GM21447 (cell line): Measurements from ENCODE around the gene MARK4.
"Not testable (repeated sequence)": the region's sequence is repeated elsewhere in the genome, so short reads cannot be mapped to it uniquely, and the experiment has no call there.

ENCODE experiments used
- ATAC-seq: cut with Tn5 transposase; IDR thresholded peaks from one replicate; pipeline ENCODE4 v1.9.1; 2021; ENCODE audit not compliant: unreplicated experiment

MARK4 gene

GRCh38 chr19:45334881-45335280, 83.8 kb downstream of the MARK4 start:
- not testable (repeated sequence) for ATAC-seq

DNA sequence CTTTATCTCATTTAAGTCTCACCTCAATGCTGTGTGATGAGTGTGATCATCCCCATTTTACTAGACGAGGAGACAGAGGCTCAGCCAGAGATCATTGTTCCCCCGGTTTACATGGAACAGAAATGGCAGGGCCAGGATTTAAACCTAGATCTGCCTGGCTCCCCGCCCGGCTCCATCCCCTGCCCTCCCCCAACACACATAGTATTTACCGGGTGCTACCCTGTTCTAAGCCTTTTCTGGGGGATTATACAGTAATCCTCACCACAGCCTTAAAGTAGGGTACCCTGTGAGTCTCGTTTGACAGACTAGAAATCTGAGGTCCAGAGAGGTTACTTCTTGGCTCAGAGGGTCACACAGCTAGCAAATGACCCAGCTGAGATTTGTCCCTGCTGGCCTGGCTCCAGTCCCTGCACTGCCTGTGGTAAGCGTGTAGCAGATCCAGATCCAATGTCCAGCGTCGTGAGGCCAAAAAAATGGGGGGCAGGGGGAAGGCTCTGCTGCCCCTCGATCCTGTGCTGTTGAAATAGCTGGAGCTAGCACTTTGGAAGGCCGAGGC, 85.7 kb downstream of the MARK4 start:
- ATAC-seq = no peak

GRCh38 chr19:45339629-45340028, 88.6 kb downstream of the MARK4 start:
- ATAC-seq = no peak

GRCh38 chr19:45340232-45340898, 89.3 kb downstream of the MARK4 start, which contains the start of gene KLC3:
TSS of gene KLC3 (plus strand) at chr19:45340750. CDS start at chr19:45345542, 4,792 bp downstream.
- no peak for ATAC-seq

GRCh38 chr19:45340899-45341453, 89.9 kb downstream of the MARK4 start:
- ATAC-seq = no peak

GRCh38 chr19:45342911-45343310, 91.8 kb downstream of the MARK4 start:
- no peak for ATAC-seq

- ATAC-seq = no peak
Measured at GRCh38 chr19:45344621-45345505, 93.8 kb downstream of the MARK4 start.

- no peak for ATAC-seq
Measured at GRCh38 chr19:45345506-45345860, 94.4 kb downstream of the MARK4 start.

DNA sequence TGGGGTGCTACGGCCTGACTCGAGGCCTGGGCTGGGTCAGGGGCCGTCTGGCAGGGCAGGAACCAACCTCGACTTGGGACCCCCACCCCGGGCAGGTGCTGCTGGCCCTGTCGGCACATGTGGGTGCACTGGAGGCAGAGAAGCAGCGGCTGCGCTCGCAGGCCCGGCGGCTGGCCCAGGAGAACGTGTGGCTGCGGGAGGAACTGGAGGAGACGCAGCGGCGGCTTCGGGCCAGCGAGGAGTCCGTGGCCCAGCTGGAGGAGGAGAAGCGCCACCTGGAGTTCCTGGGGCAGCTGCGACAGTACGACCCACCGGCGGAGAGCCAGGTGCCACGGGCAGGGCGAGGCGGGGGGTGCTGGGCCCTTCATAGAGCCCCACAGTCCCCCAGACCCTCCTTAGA, 95.4 kb downstream of the MARK4 start:
- ATAC-seq = no peak

GRCh38 chr19:45347570-45348366, 96.7 kb downstream of the MARK4 start:
- no peak for ATAC-seq

- no peak for ATAC-seq
Measured at GRCh38 chr19:45348367-45349125, 97.5 kb downstream of the MARK4 start.

DNA sequence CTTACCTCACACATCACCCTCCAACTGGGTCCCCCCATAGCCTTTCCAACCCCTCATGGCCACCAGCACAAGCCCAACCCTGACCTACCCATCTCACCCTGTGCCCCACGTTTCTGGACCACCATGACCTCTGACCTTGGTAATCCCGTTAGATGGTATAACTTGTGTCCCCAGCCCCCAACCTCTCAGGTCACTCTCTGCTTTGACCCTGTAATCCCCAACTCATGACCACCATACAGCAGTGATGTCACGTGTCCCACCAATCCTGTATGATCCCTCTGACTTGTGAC, 98.0 kb downstream of the MARK4 start:
- ATAC-seq = no peak

- no peak for ATAC-seq
Measured at GRCh38 chr19:45349430-45349941, 98.4 kb downstream of the MARK4 start.

DNA sequence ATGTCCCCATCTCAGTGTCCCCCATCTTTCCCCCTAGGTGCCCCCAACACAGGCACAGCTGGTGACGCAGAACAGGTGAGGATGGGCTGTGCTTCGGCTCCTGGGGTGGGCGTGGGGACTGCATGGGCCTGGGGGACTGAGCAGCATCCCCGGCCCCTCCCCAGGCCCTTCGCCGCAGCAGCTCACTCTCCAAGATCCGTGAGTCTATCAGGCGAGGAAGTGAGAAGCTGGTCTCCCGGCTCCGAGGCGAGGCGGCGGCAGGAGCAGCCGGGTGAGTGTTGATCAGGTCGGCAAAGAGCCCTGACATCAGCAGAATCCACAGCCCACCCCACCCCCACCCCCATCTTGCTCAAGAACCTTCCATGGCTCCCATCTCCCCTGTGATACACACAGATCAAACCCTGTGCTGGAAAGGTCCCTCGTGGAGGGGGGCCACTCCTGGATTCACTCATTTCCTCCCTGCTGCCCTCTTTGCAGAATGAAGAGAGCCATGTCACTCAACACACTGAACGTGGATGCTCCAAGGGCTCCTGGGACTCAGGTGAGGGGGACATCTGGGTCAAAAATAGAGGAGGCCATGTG, 99.5 kb downstream of the MARK4 start:
- ATAC-seq = no peak

GRCh38 chr19:45351401-45351952, 100.4 kb downstream of the MARK4 start:
- no peak for ATAC-seq

GRCh38 chr19:45352062-45352461, 101.0 kb downstream of the MARK4 start:
- ATAC-seq = no peak

GRCh38 chr19:45352471-45352870, 101.4 kb downstream of the MARK4 start:
- ATAC-seq = no peak

DNA sequence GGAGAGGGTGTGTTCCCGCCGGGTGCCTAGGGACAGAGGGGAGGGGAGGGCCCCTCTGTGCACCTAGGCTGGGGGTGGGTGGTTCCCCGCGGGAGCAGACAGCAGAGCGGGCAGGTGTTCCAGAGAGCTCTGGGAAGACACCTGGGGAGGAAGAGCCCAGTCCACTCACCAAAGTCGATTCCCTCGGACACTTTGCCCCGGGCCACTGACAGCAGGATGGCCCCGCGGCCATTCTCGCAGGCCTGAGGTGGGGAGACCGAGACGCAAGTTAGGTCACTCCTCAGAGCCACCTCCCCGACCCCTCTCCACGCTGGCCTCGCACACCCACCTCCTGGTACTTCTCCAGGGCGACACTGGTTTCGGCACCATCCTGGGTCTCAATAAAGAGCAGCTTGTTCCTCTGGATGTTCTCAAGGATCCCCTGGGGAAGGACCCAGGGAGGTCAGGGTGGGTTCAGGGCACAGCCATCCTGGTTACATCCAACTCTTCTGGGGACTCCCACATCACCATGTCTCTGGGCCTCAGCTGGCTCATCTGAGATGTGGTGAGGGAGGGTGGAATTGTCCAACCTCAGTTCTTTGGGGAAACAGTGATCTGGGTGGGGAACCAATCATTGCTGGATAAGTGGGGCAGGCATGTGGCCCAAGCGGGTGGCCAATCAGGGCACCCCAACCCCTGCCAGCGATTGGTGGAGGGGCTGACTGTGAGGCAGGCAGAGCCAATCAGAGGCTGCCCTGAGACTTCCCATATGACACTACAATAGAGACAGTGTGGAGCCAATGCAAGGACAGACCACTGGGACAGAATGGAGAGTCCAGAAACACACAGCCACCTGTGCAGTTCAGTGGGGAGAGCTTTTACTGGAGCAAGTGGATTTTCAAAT, 102.1 kb downstream of the MARK4 start:
- no peak for ATAC-seq
